GM04503 (cell line): ENCODE results near the gene UBXN2A.
"Not testable (repeated sequence)": the region's sequence is repeated elsewhere in the genome, so short reads cannot be mapped to it uniquely, and the experiment has no call there.

ENCODE experiments used
- DNase-seq: peaks from one replicate; pipeline ENCODE4 v3.0.0-alpha.2; 2012; ENCODE audit warnings: low read depth

UBXN2A gene

DNA sequence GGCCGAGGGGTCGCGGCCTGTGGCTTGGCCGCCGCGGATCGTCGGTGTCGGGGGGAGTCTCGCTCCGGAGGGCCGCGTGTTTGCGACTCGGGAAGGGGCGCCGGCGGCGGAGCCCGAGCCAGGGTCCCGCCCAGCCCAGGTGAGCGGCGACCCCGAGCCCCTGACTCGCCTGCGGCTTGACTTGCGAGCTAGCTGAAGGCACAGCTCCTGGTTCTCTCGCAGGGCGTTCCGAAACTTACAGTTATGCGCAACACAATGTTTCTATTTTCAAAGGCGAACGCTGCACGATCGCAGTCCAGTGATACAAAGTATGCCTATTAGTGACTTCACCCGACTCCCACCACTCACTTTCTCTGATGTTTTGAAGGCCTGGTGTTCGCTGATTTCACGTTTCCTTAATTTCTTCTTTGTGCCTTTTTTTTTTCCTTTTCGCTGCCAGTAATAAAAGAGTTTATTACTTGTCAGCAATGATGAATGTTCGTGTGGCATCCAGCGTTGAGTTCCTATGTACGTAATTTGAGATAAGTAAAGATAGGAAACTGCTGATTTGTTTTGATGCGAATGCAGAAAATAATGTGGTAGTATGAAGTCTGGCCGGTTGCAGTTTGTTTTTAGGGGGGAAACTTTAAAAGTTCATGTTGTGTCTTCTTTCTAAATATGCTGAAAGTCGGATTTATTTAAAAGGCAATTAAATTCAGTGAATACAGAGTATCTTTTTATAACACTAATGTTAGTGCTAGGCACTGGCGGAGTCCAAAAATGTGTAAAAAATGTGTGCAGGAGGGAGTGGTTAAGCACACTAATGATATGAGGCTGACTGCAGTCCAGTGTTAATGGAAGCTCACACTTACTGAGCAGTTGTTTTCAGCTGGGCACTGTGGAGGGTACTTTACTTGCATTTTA lies 706 bp downstream of the UBXN2A start:
- no peak for DNase-seq

DNA sequence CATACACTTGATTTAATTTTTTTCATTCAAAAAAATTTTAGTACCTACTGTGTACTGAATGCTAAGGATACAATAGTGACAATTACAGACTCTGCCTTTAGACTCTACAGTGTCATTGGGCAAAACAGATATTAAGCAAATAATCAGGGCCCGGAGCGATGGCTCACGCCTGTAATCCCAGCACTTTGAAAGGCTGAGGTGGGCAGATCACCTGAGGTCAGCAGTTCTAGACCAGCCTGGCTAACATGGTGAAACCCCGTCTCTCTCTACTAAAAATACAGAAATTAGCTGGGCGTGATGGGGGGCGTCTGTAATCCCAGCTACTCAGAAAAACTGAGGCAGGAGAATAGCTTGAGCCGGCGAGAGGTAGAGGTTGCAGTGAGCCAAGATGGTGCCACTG lies 1.4 kb downstream of the UBXN2A start:
- no peak for DNase-seq

DNA sequence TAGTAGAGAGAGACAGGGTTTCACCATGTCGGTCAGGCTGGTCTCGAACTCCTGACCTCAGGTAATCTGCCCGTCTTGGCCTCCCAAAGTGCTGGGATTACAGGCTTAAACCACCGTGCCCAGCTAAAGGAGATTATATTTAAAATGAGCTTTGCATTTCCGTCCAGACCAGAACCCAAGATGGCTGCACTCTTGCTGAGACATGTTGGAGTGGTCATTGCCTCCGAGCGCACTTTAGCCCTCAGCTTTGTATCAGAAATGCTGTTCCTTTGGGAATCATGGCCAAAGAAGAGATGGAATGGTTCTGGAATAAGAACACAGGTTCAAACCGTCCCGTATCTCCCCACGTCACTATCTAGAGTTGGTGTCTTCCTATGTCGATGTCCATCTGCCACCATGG lies 3.4 kb downstream of the UBXN2A start:
- DNase-seq, result no peak

DNA sequence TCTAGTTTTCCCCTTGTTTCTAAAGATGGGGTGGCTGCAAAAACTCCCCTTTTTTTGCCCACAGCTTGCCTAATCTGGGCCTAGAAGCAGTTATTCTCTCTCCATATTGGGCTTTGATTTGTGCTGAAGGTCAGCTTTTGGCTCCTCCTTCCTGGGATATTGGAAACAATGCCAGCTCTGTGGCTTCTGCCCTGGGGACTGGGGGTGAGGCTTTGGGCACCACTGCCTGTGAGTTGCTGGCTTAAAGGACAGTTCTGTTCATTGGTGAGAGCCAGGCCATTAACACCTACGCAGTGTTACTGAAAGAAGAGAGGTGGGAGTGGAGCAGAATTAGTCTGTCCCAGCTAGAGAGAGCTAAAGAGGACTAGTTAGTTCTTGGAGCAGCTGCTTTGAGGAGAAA lies 4.3 kb downstream of the UBXN2A start:
- no peak for DNase-seq

DNA sequence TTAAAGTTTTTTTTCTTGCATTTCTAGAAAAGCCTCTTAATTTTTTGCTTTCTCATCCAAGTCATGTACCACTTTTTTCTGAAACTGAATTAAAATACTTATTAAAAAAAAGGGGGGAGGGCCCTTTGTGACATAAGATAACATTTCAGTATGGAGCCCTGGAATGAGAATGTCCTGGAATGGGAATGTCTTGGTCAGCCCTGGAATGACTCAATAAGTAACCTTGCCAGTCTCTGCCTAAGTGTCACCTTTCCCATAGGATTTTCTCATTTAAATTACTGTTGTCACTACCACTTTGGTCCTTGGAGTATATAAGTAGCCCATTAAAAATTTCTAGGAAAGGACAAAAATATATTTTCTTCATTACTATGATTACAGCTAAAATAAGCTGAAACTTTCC lies 4.7 kb downstream of the UBXN2A start:
- DNase-seq, result no peak

DNA sequence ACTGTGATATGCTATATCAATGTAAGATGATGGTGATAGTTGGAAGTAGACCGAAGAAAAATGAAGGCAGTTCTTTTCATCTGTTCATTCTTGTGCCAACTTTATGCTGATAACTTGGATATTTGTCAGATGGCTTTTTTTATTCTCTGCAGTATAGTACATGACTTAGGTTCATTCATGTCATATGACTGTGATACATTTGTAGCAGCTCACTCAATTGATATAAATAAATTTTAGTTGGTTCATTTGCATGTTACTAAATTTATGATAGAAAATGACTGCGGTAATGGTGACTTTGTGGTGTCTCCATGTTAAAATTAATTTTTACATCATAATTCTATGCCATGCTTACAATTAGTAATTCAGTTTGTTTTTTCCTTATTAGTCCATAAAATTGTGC lies 7.1 kb downstream of the UBXN2A start:
- DNase-seq, result no peak

DNA sequence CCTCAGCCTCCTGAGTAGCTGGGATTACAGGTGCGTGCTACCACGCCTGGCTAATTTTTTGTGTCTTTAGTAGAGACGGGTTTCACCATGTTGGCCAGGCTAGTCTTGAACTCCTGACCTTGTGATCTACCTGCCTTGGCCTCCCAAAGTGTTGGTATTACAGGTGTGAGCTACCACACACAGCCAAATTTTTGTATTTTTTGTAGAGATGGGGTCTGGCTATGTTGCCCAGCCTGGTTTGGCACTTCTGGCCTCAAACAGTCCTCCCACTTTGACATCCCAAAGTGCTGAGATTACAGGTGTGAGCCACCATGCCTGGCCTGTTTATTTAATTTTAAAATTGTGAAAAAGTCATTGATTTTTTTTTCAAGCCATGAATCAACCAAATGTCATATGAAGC lies 12.3 kb downstream of the UBXN2A start:
- DNase-seq, result not testable (repeated sequence)

DNA sequence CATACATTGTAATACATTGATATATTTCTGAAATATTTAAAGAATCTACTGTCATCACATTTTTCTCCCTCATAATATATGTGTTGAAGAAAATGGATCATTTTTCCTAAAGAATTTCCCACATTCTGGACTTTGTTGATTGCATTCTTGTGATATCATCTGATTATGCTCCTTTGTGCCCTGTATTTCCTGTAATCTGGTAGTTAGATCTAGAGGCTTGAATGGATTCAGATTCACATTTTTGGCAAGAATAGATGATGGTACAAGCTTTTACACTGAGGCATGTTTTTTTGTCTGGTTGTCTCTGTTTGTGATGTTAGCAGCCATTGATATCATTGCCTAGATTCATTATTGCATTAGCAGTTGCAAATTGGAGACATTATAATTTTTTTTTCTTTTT lies 13.4 kb downstream of the UBXN2A start:
- no peak for DNase-seq

DNA sequence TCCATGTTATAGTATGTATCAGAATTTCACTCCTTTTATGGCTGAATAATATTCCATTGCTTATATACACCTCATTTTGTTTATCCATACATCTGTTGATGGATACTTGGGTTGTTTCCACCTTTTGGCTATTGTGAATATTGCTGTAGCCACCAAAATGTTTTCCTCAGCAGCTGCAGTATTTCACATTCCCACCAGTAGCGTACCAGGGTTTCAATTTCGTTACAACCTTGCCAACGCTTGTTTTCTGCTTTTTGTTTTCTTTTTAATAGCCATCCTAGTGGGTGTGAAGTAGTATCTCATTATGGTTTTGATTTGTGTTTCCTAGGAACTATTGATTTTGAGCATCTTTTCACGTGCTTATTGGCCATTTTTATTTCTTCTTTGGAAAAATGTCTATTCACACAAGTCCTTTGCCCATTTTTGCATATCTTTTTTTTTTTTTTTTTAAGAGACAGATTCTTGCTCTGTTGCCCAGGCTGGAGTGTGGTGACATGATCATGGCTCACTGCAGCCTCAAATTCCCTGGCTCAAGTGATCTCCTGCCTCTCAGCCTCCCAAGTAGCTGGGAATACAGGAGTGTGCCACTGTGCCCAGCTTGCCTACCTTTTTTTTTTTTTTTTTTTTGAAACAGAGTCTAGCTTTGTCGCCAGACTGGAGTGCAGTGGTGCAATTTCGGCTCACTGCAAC lies 14.2 kb downstream of the UBXN2A start:
- no peak for DNase-seq

DNA sequence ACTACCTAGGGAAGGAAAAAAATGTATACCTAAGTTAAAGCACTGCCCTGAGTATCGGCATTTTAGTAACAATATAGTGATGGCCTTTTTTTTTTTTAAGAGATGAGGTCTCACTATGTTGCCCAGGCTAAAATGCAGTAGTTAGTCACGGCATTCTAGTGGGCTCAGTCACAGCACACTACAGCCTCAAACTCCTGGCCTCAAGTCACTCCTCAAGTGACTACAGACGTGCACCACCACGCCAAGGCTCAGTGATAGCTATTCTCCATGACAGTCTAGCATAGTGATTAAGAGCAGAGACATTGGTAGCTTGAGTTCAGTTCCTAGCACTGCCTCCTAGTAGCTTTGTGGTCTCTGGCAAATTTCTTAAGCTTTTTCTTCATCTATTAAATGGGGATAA lies 27.6 kb downstream of the UBXN2A start:
- DNase-seq, result no peak

DNA sequence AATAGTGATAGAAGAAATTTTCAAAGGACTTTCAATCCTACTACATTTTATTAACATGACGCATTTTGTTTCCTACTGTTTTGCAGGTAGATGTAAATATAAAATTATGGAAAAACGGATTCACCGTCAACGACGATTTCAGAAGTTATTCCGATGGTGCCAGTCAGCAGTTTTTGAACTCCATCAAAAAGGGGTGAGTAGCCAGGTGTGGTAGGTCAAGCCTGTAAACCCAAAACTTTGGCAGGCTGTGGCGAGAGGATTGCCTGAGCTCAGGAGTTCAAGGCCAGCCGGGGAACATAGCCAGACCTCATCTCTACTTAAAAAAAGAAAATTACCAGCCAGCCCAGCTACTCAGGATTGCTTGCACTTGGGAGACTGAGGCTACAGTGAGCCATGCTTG lies 36.6 kb downstream of the UBXN2A start:
- no peak for DNase-seq

DNA sequence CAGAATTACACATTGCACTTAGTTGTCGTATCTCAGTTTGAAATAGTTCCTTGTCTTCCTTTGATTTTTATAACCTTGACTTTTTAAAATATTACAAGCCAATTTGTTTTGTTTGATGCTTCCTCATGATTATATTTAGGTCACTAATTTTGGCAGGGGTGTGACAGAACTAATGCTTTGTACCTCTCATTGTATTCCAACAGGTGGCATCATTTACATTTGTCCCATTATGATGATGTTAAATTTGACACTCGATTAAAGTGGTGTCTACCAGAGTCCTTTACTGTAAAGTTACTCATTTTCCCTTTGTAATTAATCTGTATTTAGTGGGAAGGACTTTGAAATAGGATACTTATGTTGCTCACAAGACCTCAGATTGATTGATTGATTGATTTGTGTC lies 48.1 kb downstream of the UBXN2A start:
- DNase-seq, result no peak

DNA sequence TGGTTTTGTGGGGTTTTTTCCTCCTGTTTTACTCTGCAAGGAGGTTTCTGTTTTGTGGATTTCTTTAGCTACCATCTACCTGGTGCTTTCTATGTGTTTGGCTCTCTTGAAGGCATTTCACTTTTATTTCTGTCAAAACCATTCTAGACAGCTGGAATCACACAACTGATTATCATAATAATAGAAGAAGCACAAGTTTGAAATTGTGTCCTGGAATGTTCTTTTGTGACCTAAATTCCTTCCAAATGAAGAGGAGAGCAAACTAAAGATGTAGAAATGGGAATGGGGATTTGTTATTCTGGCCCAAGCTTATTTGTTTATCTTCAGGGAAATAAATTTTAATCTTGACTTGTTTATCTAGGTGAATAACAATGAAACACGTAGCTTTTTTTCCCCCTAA lies 52.7 kb downstream of the UBXN2A start:
- no peak for DNase-seq

DNA sequence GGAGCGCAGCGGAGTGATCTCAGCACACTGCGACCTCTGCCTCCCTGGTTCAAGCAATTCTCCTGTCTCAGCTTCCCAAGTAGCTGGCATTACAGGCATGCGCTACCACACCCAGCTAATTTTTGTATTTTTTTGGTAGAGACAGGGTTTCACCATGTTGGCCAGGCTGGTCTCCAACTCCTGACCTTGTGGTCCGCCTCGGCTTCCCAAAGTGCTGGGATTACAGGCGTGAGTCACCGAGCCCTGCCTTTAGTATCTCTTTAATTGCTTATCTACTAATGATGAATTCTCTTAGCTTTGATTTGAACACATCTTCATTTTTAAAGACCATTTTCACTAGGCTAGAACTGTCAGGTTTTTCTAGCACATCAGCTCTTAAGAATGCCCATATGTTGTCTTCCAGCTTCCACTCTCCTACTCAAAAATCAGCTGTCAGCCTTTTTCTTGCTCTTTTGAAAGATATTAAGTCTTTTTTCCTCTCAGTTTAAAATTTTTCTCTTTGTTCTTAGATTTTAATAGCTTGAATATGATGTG lies 53.5 kb downstream of the UBXN2A start:
- no peak for DNase-seq

DNA sequence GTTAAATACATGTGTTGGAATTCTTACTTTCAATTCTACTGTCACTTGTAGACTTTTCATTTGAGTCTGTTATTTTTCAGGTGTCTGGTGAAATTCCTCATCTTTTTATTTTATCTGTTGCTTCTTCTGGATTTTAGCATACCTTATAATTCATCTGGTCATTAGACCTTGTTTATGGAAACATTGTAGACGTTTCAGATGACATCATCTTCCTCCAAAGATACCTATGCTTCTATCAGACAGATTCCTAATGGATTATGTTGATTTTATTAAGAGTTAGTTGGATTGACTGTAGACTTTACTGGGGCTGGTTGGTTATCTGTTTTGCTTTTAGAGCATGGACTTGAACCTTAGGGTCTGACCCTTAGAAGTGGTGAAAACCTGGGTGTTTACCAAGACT lies 54.3 kb downstream of the UBXN2A start:
- DNase-seq, result no peak

DNA sequence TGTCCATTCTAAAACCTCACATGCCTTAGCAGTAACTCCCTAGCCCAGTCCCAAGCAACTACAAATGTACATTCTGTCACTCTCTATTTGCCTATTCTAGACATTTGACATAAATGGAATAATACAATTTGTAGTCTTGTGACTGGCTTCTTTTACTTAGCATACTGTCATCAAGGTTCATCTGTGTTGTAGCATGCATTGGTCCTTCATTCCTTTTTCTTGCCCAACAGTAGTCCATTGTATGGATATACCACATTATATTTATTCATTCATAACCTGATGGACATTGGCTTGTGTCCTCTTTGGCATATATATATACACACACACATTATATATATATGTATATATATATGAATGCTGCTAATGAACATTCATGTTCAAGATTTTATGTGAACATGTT lies 67.4 kb downstream of the UBXN2A start:
- no peak for DNase-seq

DNA sequence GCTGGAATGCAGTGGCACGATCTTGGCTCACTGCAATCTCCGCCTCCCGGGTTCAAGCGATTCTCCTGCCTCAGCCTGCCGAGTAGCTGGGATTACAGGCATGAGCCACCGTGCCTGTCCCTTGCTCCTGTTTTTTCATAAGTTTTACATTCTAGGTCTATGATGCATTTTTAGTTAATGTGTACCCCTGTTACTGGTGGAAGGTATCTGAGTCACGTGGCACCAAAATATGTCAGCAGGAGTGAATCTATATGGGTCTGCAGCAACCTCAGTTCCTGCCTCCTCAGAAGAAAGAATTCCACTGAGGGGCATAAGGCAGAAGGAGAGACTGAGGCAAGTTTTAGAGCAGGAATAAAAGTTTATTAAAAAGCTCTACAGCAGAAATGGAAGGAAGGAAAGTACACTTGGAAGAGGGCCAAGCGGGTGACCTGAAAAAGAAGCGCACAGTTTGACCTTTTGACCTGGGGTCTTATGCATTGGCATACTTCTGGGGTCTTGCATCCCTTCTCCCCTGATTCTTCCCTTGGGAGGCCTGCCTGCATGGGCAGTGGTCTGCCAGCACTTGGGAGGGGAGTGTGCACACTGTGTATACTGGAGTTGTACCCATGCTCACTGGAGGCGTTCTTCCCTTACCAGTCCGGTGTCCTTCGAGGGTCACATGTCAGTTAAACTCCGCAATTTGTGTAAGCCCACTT lies 68.6 kb downstream of the UBXN2A start:
- no peak for DNase-seq

DNA sequence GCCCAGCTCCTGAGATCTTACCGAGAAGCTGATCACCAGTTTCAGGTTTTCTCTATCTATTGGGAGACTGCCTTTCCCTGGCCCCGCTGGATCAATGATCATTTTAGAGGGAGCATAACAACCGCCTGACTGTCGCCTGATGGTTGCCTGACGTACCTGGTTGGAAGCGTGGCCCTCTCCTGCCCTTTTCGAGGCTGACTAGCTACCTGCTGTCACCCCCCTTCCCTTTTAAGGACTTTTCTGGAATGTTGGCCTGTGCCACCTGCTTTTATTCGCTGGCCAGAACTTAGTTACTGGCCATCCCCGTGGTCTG lies 69.1 kb downstream of the UBXN2A start:
- no peak for DNase-seq

DNA sequence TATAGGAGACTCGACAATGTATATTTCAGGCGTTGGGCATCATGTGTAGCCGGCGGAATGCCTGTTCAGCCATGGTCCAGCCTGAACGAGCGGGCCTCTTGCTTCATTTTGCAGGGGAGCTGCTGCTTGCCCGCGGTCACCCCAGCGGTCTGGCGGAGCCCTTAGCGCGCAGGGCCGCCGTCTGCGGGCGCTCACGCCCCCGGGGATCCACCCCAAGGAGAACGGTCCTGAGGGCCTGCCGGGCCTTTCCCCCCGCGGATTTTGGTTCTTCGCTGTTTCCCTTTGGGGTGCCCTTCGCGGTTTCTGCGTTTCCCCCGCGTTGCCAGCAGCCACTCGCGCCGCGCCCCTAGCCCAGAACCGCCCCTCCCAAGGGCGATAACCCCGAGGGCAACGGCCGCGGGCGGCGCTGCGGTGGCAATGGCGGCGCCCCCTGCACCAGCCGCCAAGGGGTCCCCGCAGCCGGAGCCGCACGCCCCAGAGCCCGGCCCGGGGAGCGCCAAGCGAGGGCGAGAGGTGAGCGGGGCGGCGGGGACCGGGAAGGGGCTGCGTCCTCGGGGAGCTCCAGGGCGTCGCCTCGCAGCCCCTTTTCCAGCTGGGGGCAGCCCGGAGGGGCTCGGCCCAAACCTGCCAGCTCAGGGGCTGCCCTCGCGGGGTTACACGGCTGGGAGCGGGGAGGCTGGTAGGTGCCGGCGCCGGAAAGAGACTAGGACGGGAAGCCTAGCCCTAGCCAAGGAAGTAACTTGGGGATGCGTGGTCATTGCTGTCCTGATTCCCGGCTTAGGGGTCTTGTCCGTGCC lies 69.6 kb downstream of the UBXN2A start, which contains the start of gene MFSD2B:
Gene MFSD2B (plus strand): TSS at position 406 of the 797 bp plus-strand sequence. CDS start 12 bp downstream, at position 418.
- no peak for DNase-seq

DNA sequence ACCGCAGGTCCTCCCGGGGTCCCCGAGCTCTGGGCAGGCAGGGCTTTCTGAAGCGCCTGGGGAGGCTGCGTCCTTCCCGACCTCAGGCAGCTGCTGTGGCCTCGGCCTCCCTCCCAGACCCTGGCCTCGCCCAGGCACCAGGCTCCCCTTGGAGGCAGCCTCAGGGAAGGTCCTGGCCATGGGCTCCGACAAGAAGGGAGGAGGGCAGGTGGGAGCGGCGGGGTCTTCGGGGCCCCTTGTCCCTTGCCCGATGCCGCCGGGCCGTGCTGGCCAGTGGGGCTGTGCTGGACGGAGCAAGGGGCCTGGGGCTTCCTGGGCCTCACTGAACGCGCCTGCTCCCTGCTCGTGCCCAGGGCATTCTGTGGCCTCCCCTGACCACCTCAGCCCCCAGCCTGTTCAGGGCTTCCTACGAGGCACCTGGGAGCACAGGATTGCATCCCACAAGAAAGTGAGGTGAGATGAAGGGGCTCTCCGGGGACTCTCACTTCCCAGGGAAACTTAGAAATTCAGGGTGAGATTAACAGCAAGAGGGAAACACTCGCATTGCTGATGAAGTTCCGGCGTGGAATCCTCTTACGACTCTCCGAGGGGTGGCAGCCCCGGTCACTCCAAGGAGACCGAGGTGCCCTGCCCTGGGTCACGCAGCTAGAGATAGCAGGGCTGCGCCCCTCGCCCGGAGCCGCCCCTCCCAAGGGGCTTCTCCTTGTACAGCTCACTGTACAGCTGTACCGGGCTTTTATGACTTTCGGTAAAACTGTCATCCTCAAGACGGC lies 70.4 kb downstream of the UBXN2A start:
- DNase-seq, result no peak
